H9 (cell line): ENCODE measurements around the gene JMJD8. TPM values are rescaled to one million over a fixed set of nuclear protein-coding genes. Genes with fewer than 3 reads are reported as not detected.

ENCODE experiments used
- DNase-seq: peaks from one replicate; pipeline ENCODE4 v3.0.0-alpha.2; 2017
- H2AFZ ChIP-seq: one replicate; pipeline ENCODE4 v1.6.1; 2013; ENCODE audit warnings: mild to moderate bottlenecking, low read length, control low read depth, moderate library complexity
- H2AK5ac ChIP-seq: 2 replicates; pipeline ENCODE4 v1.6.1; 2013; ENCODE audit warnings: low read length, control low read depth, mixed read lengths; ENCODE audit not compliant: insufficient read length
- H2BK120ac ChIP-seq: one replicate; pipeline ENCODE4 v1.6.1; 2013; ENCODE audit warnings: low read depth, mild to moderate bottlenecking, low read length, control low read depth, inconsistent platforms; ENCODE audit not compliant: poor library complexity, severe bottlenecking
- H2BK12ac ChIP-seq: 2 replicates; pipeline ENCODE4 v1.6.1; 2013; ENCODE audit warnings: low read length, control low read depth, mixed read lengths, low read depth; ENCODE audit not compliant: insufficient read length
- H2BK15ac ChIP-seq: 2 replicates; pipeline ENCODE4 v1.6.1; 2013; ENCODE audit warnings: low read depth, low read length, control low read depth
- H2BK20ac ChIP-seq: one replicate; pipeline ENCODE4 v1.6.1; 2013; ENCODE audit warnings: low read depth, mild to moderate bottlenecking, low read length, control low read depth, inconsistent platforms; ENCODE audit not compliant: poor library complexity, severe bottlenecking
- H2BK5ac ChIP-seq: 2 replicates; pipeline ENCODE4 v1.6.1; 2013; ENCODE audit warnings: low read length, control low read depth, mixed read lengths; ENCODE audit not compliant: insufficient read length
- H3K14ac ChIP-seq: 2 replicates; pipeline ENCODE4 v1.6.1; 2013; ENCODE audit warnings: low read length, control low read depth; ENCODE audit not compliant: insufficient read depth
- H3K18ac ChIP-seq: 2 replicates; pipeline ENCODE4 v1.6.1; 2013; ENCODE audit warnings: low read depth, mild to moderate bottlenecking, mixed read lengths, low read length, control low read depth; ENCODE audit not compliant: insufficient read length
- H3K23ac ChIP-seq: 2 replicates; pipeline ENCODE4 v1.6.1; 2013; ENCODE audit warnings: low read length, control low read depth, mixed read lengths, low read depth; ENCODE audit not compliant: insufficient read length
- H3K23me2 ChIP-seq: 2 replicates; pipeline ENCODE4 v1.6.1; 2013; ENCODE audit warnings: low read depth, mild to moderate bottlenecking, mixed read lengths, low read length, control low read depth; ENCODE audit not compliant: insufficient read length, poor library complexity, severe bottlenecking
- H3K27ac ChIP-seq: 2 replicates; pipeline ENCODE4 v1.5.1; 2013; ENCODE audit warnings: low read length, control low read depth, mixed read lengths, low read depth; ENCODE audit not compliant: insufficient read length
- H3K27me3 ChIP-seq: 2 replicates; pipeline ENCODE4 v1.6.1; 2013; ENCODE audit warnings: low read length, control low read depth, inconsistent platforms; ENCODE audit not compliant: insufficient read depth
- H3K4ac ChIP-seq: 2 replicates; pipeline ENCODE4 v1.6.1; 2013; ENCODE audit warnings: low read depth, mild to moderate bottlenecking, control low read depth, inconsistent platforms, low read length, moderate library complexity
- H3K4me1 ChIP-seq: 2 replicates; pipeline ENCODE4 v1.6.1; 2013; ENCODE audit warnings: low read length, control low read depth, inconsistent platforms; ENCODE audit not compliant: insufficient read depth
- H3K4me2 ChIP-seq: 2 replicates; pipeline ENCODE4 v1.6.1; 2013; ENCODE audit warnings: low read length, control low read depth, mixed read lengths; ENCODE audit not compliant: insufficient read length, insufficient read depth
- H3K56ac ChIP-seq: 2 replicates; pipeline ENCODE4 v1.6.1; 2013; ENCODE audit warnings: low read depth, mild to moderate bottlenecking, mixed read lengths, low read length, control low read depth; ENCODE audit not compliant: insufficient read length
- H3K79me1 ChIP-seq: 2 replicates; pipeline ENCODE4 v1.6.1; 2013; ENCODE audit warnings: low read depth, mild to moderate bottlenecking, moderate library complexity, low read length, control low read depth, inconsistent platforms; ENCODE audit not compliant: insufficient read depth, poor library complexity, severe bottlenecking
- H3K79me2 ChIP-seq: 2 replicates; pipeline ENCODE4 v1.6.1; 2013; ENCODE audit warnings: low read length, control low read depth, inconsistent platforms; ENCODE audit not compliant: insufficient read depth
- H3K9ac ChIP-seq: 2 replicates; pipeline ENCODE4 v1.6.1; 2013; ENCODE audit warnings: low read length, control low read depth, mixed read lengths; ENCODE audit not compliant: insufficient read length; ENCODE audit errors: extremely low read depth
- H3K9me3 ChIP-seq: one replicate; pipeline ENCODE4 v1.6.1; 2013; ENCODE audit warnings: low read depth, low read length, inconsistent platforms; ENCODE audit not compliant: control insufficient read depth
- H3T11ph ChIP-seq: one replicate; pipeline ENCODE4 v1.6.1; 2013; ENCODE audit warnings: mild to moderate bottlenecking, low read length, control low read depth, inconsistent platforms
- H4K20me1 ChIP-seq: one replicate; pipeline ENCODE4 v1.6.1; 2013; ENCODE audit not compliant: control insufficient read depth, insufficient read length, insufficient read depth
- H4K5ac ChIP-seq: 2 replicates; pipeline ENCODE4 v1.6.1; 2013; ENCODE audit warnings: low read depth, mild to moderate bottlenecking, mixed read lengths, low read length, control low read depth; ENCODE audit not compliant: insufficient read length
- H4K8ac ChIP-seq: replicated peaks from 2 replicates; pipeline ENCODE4 v1.6.1; 2013; ENCODE audit warnings: low read length, control low read depth, mixed read lengths, low read depth; ENCODE audit not compliant: insufficient read length
- H4K91ac ChIP-seq: 2 replicates; pipeline ENCODE4 v1.6.1; 2013; ENCODE audit warnings: low read depth, mild to moderate bottlenecking, moderate library complexity, mixed read lengths, low read length, control low read depth; ENCODE audit not compliant: insufficient read length
- H3K27ac Mint-ChIP-seq, 3 experiments: 2 replicates in 2 of 3; 3 replicates in 1 of 3; pipeline ENCODE4 v1.8.0; 2020 to 2021; ENCODE audit warnings: mixed read lengths in 3 of 3, mild to moderate bottlenecking in 1 of 3, moderate library complexity in 1 of 3
- H3K27me3 Mint-ChIP-seq: 2 replicates; pipeline ENCODE4 v1.8.0; 2021; ENCODE audit warnings: low read depth, mild to moderate bottlenecking, moderate library complexity, mixed read lengths
- H3K36me3 Mint-ChIP-seq, 3 experiments: 2 replicates in 2 of 3; 3 replicates in 1 of 3; pipeline ENCODE4 v1.8.0; 2020 to 2021; ENCODE audit warnings: low read depth in 3 of 3, mixed read lengths in 3 of 3; ENCODE audit not compliant: insufficient read depth in 1 of 3
- H3K4me1 Mint-ChIP-seq, 2 experiments: 2 replicates each; pipeline ENCODE4 v1.8.0; 2020; ENCODE audit warnings: mixed read lengths in 2 of 2
- H3K4me3 Mint-ChIP-seq, 2 experiments: 2 replicates in 1 of 2; 3 replicates in 1 of 2; pipeline ENCODE4 v1.8.0; 2020 to 2021; ENCODE audit warnings: mild to moderate bottlenecking in 2 of 2, mixed read lengths in 2 of 2, moderate library complexity in 1 of 2
- H3K9me3 Mint-ChIP-seq, 2 experiments: 2 replicates in 1 of 2; 3 replicates in 1 of 2; pipeline ENCODE4 v1.8.0; 2020; ENCODE audit warnings: mild to moderate bottlenecking in 2 of 2, mixed read lengths in 2 of 2, moderate library complexity in 1 of 2
- CTCF ChIP-seq: fragments of 200-600 bp; sonication (generic); conservative IDR thresholded peaks from 3 replicates; pipeline ENCODE4 v1.8.0; 2021; ENCODE audit warnings: antibody characterized with exemption, mild to moderate bottlenecking
- WGBS: extraction: QIAGEN DNeasy Blood & Tissue Kit; methylation state at CpG from one replicate; pipeline ENCODE4 v1.1.7; 2013; ENCODE audit warnings: missing lambda C conversion rate, low lambda C conversion rate, mixed read lengths; ENCODE audit not compliant: insufficient read length; ENCODE audit errors: extremely low coverage; 5-methylcytosine and 5-hydroxymethylcytosine counted together
- total RNA-seq: library from RNA; stranded (reverse); gene quantifications from 2 replicates; pipeline ENCODE4 v1.2.1, GENCODE V29; 2021

The JMJD8 gene
- total RNA-seq, 1 experiment from 2014 or later = 52.7 TPM

GRCh38 chr16:667780-668518, 16.2 kb downstream of the JMJD8 start, which contains the start of gene RHOT2:
TSS of gene RHOT2 (plus strand) at chr16:668132. CDS start at chr16:668200, 68 bp downstream.
- H2BK20ac ChIP-seq = no peak within 1 kb of the TSS
- H3K4me1 ChIP-seq = no peaks in the 10 kb centered on the region
- no peak within 1 kb of the TSS for H3K18ac ChIP-seq
- peak within 1 kb of the TSS; percentile 56 for H3K9ac ChIP-seq
- no peak within 1 kb of the TSS for H2BK12ac ChIP-seq
- no peaks in the 10 kb centered on the region; the same call in 1 of the 2 replicates for H3K79me2 ChIP-seq
- no peak within 1 kb of the TSS for H2AFZ ChIP-seq
- no peaks in the 10 kb centered on the region for H3K9me3 ChIP-seq
- peak within 1 kb of the TSS; percentile 77 to 82 for H3K4me3 Mint-ChIP-seq
- H4K8ac ChIP-seq = no peak within 1 kb of the TSS
- peak within 1 kb of the TSS; percentile 18 for H3K4me2 ChIP-seq
- H3K27me3 Mint-ChIP-seq = no peaks in the 10 kb centered on the region
- H3K23me2 ChIP-seq = no peaks in the 10 kb centered on the region
- H4K91ac ChIP-seq = no peak within 1 kb of the TSS
- no peak within 1 kb of the TSS for H3K56ac ChIP-seq
- no peak within 1 kb of the TSS for H4K5ac ChIP-seq
- peak within 1 kb of the TSS; percentile 61 for H3K14ac ChIP-seq
- peaks cover 2% of the 10 kb centered on the region in 2 experiments; a peak in 3 of 4 replicates for H3K4me1 Mint-ChIP-seq
- H3K23ac ChIP-seq = no peak within 1 kb of the TSS
- H2BK15ac ChIP-seq = no peak within 1 kb of the TSS
- no peak within 1 kb of the TSS for H2AK5ac ChIP-seq
- no peak within 1 kb of the TSS for H2BK120ac ChIP-seq
- no peaks in the 10 kb centered on the region for H3K79me1 ChIP-seq
- peaks cover 11 to 30% (median 26%) of the 10 kb centered on the region in 3 experiments; a peak in 6 of 7 replicates for H3K36me3 Mint-ChIP-seq
- no CpG with 5 or more reads among the region's 78 CpGs for WGBS
- DNase-seq = peak; percentile 93
- H3K9me3 Mint-ChIP-seq = no peaks in the 10 kb centered on the region
- H3K4ac ChIP-seq = no peak within 1 kb of the TSS
- no peak within 1 kb of the TSS for H2BK5ac ChIP-seq
- TF ChIP-seq CTCF = peak; percentile 88
- H3K27ac Mint-ChIP-seq = peak within 1 kb of the TSS in 1 of 3 experiments; percentile 72; a peak in 3 of 7 replicates
- no peak within 1 kb of the TSS for H3K27ac ChIP-seq
- no peaks in the 10 kb centered on the region for H3K27me3 ChIP-seq
- no peak within 1 kb of the TSS for H3T11ph ChIP-seq
- H4K20me1 ChIP-seq = no peaks in the 10 kb centered on the region
